ENCODE measurements around the gene CHD6. TPM values are rescaled to one million over a fixed set of nuclear protein-coding genes. Genes with fewer than 3 reads are reported as not detected.

The CHD6 gene
- total and polyA plus RNA-seq, 11 donors: 6.5 to 52.8 (median 38.9) TPM

DNA sequence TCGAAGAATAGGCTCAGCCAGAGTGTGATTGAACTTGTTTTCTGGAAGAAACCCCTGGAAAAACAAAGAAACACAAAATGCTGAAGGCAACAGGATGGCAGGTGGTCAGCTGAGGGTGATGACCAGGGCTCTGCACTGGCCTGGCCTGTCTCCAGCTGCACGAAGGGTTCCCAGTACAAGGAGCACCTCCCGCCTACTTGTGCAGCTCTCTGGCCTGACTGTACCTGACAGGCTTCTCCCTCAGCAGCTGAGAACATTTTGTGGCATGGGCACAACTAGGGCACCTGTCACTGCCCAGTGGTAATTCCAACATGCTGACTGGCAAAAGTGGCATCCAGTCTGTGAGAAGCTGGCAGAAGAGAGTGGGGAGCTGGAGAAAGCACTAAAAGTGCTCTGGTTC is 212.7 kb downstream of the CHD6 start:
- WGBS, 4 donors: 56 to 87% (median 66%) methylated on average over 3 of the region's 3 CpGs
- DNase-seq (peak in 2 of 5 donors; percentile 55), ATAC-seq (peak; percentile 50 to 79 (median 70))
- Histone ChIP-seq H3K27me3 (no peaks in the 10 kb centered on the region), H3K27ac (peak overlapping the region in 1 of 12 donors; percentile 31), H3K4me1 (peaks cover 0 to 41% (median 22%) of the 10 kb centered on the region in 12 donors), H3K9me3 (no peaks in the 10 kb centered on the region), H3K36me3 (peaks cover 0 to 77% (median 58%) of the 10 kb centered on the region in 9 donors), H3K4me3 (no peak overlapping the region)
- intact Hi-C loops (cut with DNase I): loop anchor here in 8 of 10 donors (5.0 to 10.0 kb wide), 9 partner anchors 38 to 271 kb away; partner anchors contain the start of genes LPIN3 (in 3 of the 8), PLCG1 (in 2 of the 8) and EMILIN3 (in 1 of the 8)
- TF ChIP-seq, protein P1, sequence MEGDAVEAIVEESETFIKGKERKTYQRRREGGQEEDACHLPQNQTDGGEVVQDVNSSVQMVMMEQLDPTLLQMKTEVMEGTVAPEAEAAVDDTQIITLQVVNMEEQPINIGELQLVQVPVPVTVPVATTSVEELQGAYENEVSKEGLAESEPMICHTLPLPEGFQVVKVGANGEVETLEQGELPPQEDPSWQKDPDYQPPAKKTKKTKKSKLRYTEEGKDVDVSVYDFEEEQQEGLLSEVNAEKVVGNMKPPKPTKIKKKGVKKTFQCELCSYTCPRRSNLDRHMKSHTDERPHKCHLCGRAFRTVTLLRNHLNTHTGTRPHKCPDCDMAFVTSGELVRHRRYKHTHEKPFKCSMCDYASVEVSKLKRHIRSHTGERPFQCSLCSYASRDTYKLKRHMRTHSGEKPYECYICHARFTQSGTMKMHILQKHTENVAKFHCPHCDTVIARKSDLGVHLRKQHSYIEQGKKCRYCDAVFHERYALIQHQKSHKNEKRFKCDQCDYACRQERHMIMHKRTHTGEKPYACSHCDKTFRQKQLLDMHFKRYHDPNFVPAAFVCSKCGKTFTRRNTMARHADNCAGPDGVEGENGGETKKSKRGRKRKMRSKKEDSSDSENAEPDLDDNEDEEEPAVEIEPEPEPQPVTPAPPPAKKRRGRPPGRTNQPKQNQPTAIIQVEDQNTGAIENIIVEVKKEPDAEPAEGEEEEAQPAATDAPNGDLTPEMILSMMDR (IDR thresholded peaks at IDR 0.05): no peak
- no peak for TF ChIP-seq POLR2A (IDR thresholded peaks at IDR 0.05)

DNA sequence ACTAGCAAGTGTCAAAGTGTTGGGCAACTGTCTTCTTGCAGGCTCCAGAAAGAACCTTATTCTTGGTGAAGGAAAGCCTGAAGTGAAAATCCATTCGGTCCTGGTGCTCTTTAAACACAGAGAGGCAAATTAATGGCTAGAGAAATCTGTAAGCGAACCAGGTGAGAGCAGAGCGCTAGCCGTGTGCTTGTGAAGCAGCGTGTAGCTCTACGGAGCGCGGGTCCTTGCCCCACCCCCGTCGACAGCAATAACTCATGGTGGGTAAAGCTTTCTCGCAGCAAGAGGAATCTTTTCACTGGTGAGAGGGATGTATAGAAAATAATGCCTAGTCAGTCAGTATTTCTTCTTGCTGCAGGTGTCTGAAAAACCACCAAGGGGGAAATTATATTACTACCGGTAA is 214.6 kb downstream of the CHD6 start:
- intact Hi-C loops (cut with DNase I): loop anchor here in 4 of 10 donors (10.0 kb wide), 3 partner anchors 159 to 269 kb away; partner anchors contain the start of gene PLCG1 (in 1 of the 4)
- no peaks in the 10 kb centered on the region for H3K9me3 ChIP-seq
- DNase-seq (no peak), ATAC-seq (no peak)
- H3K4me1 ChIP-seq: peaks cover 0 to 33% (median 15%) of the 10 kb centered on the region in 12 donors
- 92 to 97% (median 95%) methylated on average over 12 of the region's 12 CpGs for WGBS, 4 donors
- no peaks in the 10 kb centered on the region for H3K27me3 ChIP-seq
- peaks cover 0 to 61% (median 51%) of the 10 kb centered on the region in 9 donors for H3K36me3 ChIP-seq
- no peak overlapping the region for H3K27ac ChIP-seq
- TF ChIP-seq POLR2A (IDR thresholded peaks at IDR 0.05): no peak
- TF ChIP-seq, protein P1 (IDR thresholded peaks at IDR 0.05): no peak
- H3K4me3 ChIP-seq: no peak overlapping the region

- Histone ChIP-seq H3K27me3 (no peaks in the 10 kb centered on the region), H3K9me3 (no peaks in the 10 kb centered on the region), H3K4me1 (peaks cover 0 to 53% (median 17%) of the 10 kb centered on the region in 12 donors), H3K4me3 (no peak overlapping the region), H3K36me3 (peaks cover 0 to 17% (median 5%) of the 10 kb centered on the region in 9 donors), H3K27ac (peak overlapping the region in 7 of 12 donors; percentile 5 to 70 (median 45))
- WGBS, 4 donors: 69 to 85% (median 78%) methylated on average over 2 of the region's 2 CpGs
- TF ChIP-seq, protein P1 (IDR thresholded peaks at IDR 0.05): no peak
- TF ChIP-seq POLR2A (IDR thresholded peaks at IDR 0.05): no peak
- peak in 3 of 5 donors; percentile 40 to 71 (median 63) for DNase-seq
- peak; percentile 17 to 62 (median 52) for ATAC-seq
- intact Hi-C loops (cut with DNase I): loop anchor here in 2 of 10 donors (5.0 to 10.0 kb wide), 2 partner anchors 36 to 154 kb away; no protein-coding TSS in a partner anchor
Measured at GRCh38 chr20:41398408-41398807, 219.8 kb downstream of the CHD6 start.

Measured in heart left ventricle (tissue), 16 donors.